NCI-H187 treated with DMSO at 0.1 percent for 48 hours (cell line): ENCODE data around the gene ANXA3.
"Not testable (repeated sequence)": the region's sequence is repeated elsewhere in the genome, so short reads cannot be mapped to it uniquely, and the experiment has no call there.

Experiments used
- DNase-seq: peaks from one replicate; lab custom pipeline; 2025; lab: John Stamatoyannopoulos, UW

Gene ANXA3

GRCh38 chr4:78551420-78552351 is at the start of gene ANXA3:
Gene ANXA3, plus strand, starts transcription at chr4:78551770. Its CDS starts 2,704 bp downstream, at chr4:78554474.
- DNase-seq = no peak

- not testable (repeated sequence) for DNase-seq
Observed at GRCh38 chr4:78506260-78506659, 45.3 kb upstream of the ANXA3 start.

GRCh38 chr4:78509043-78509442 is 42.5 kb upstream of the ANXA3 start:
- no peak for DNase-seq

GRCh38 chr4:78510108-78510507 is 41.5 kb upstream of the ANXA3 start:
- DNase-seq = no peak

GRCh38 chr4:78510681-78511080 is 40.9 kb upstream of the ANXA3 start:
- no peak for DNase-seq

- DNase-seq = no peak
Observed at GRCh38 chr4:78512357-78512920, 39.1 kb upstream of the ANXA3 start.

- no peak for DNase-seq
Observed at GRCh38 chr4:78513411-78513975, 38.1 kb upstream of the ANXA3 start.

- no peak for DNase-seq
Observed at GRCh38 chr4:78517050-78517652, 34.4 kb upstream of the ANXA3 start.

GRCh38 chr4:78518561-78518960 is 33.0 kb upstream of the ANXA3 start:
- DNase-seq = no peak

GRCh38 chr4:78519962-78520361 is 31.6 kb upstream of the ANXA3 start:
- DNase-seq = no peak

GRCh38 chr4:78520808-78521226 is 30.8 kb upstream of the ANXA3 start:
- no peak for DNase-seq

GRCh38 chr4:78524009-78524408 is 27.6 kb upstream of the ANXA3 start:
- no peak for DNase-seq

- no peak for DNase-seq
Observed at GRCh38 chr4:78525559-78525958, 26.0 kb upstream of the ANXA3 start.

GRCh38 chr4:78527103-78527502 is 24.5 kb upstream of the ANXA3 start:
- no peak for DNase-seq

- no peak for DNase-seq
Observed at GRCh38 chr4:78527555-78527954, 24.0 kb upstream of the ANXA3 start.

- DNase-seq = no peak
Observed at GRCh38 chr4:78528327-78528726, 23.2 kb upstream of the ANXA3 start.

GRCh38 chr4:78529569-78530209 is 21.9 kb upstream of the ANXA3 start:
- DNase-seq = no peak

GRCh38 chr4:78532046-78532445 is 19.5 kb upstream of the ANXA3 start:
- DNase-seq = no peak

- DNase-seq = no peak
Observed at GRCh38 chr4:78533854-78534253, 17.7 kb upstream of the ANXA3 start.

- no peak for DNase-seq
Observed at GRCh38 chr4:78534286-78534955, 17.1 kb upstream of the ANXA3 start.

- no peak for DNase-seq
Observed at GRCh38 chr4:78542373-78542772, 9.2 kb upstream of the ANXA3 start.
